GM19468 (cell line): ENCODE data around the gene GDPD5.
A peak's percentile ranks its signal among the peaks of the same experiment; 100 is the strongest.
"Not testable (repeated sequence)": the region's sequence is repeated elsewhere in the genome, so short reads cannot be mapped to it uniquely, and the experiment has no call there.

ENCODE experiments used
- ATAC-seq: cut with Tn5 transposase; IDR thresholded peaks from one replicate; pipeline ENCODE4 v1.9.1; 2021; ENCODE audit warnings: mild to moderate bottlenecking, moderate library complexity, moderate number of reproducible peaks; ENCODE audit not compliant: unreplicated experiment; ENCODE audit errors: extremely low read depth

Gene GDPD5

GRCh38 chr11:75413864-75414263 is 111.9 kb downstream of the GDPD5 start:
- ATAC-seq, result no peak

- not testable (repeated sequence) for ATAC-seq
These were observed 112.6 kb downstream of the GDPD5 start for GRCh38 chr11:75413146-75413545.

- not testable (repeated sequence) for ATAC-seq
These were observed 115.8 kb downstream of the GDPD5 start for GRCh38 chr11:75409971-75410370.

GRCh38 chr11:75408957-75409219 is 116.9 kb downstream of the GDPD5 start:
- no peak for ATAC-seq

- no peak for ATAC-seq
These were observed 119.4 kb downstream of the GDPD5 start for GRCh38 chr11:75406338-75406777.

- ATAC-seq, result no peak
These were observed 121.6 kb downstream of the GDPD5 start for GRCh38 chr11:75403983-75404658.

- ATAC-seq, result no peak
These were observed 122.7 kb downstream of the GDPD5 start for GRCh38 chr11:75403037-75403436.

GRCh38 chr11:75402002-75402773 is 123.6 kb downstream of the GDPD5 start:
- no peak for ATAC-seq

GRCh38 chr11:75400146-75400865 is 125.4 kb downstream of the GDPD5 start:
- ATAC-seq, result no peak

GRCh38 chr11:75399344-75400145 is 126.2 kb downstream of the GDPD5 start, which contains the start of gene RPS3:
TSS of gene RPS3 (plus strand) at chr11:75399518. CDS start at chr11:75399548, 30 bp downstream.
- ATAC-seq, result peak; percentile 64

- no peak for ATAC-seq
These were observed 126.8 kb downstream of the GDPD5 start for GRCh38 chr11:75398906-75399305.

GRCh38 chr11:75394085-75394840 is 131.5 kb downstream of the GDPD5 start:
- no peak for ATAC-seq

GRCh38 chr11:75389925-75390324 is 135.8 kb downstream of the GDPD5 start:
- ATAC-seq, result no peak

GRCh38 chr11:75389276-75389605 is 136.5 kb downstream of the GDPD5 start:
- ATAC-seq, result no peak

GRCh38 chr11:75388386-75389275 is 137.1 kb downstream of the GDPD5 start:
- ATAC-seq, result no peak

GRCh38 chr11:75387736-75388294 is 137.9 kb downstream of the GDPD5 start:
- ATAC-seq, result no peak

GRCh38 chr11:75386942-75387630 is 138.7 kb downstream of the GDPD5 start:
- no peak for ATAC-seq
